ENCODE data around the gene TTC12. TPM values are rescaled to one million over a fixed set of nuclear protein-coding genes. Genes with fewer than 3 reads are reported as not detected.

The TTC12 gene
- total and polyA plus RNA-seq, 2 experiments from 2014 or later: 6.7 to 7.7 TPM

- no peak overlapping the region for H3K27ac ChIP-seq
- no peak for TF ChIP-seq EZH2phosphoT487 (IDR thresholded peaks at IDR 0.05; ENCODE audit: insufficient read depth, low read depth)
- TF ChIP-seq EZH2 (IDR thresholded peaks at IDR 0.05; ENCODE audit: insufficient read depth, poor library complexity, severe bottlenecking): no peak
- H3K9me2 ChIP-seq (ENCODE audit: insufficient read depth): no peaks in the 10 kb centered on the region
- H3K4me2 ChIP-seq (ENCODE audit: unreplicated experiment): no peak overlapping the region
- H3K9me3 ChIP-seq (ENCODE audit: low read depth): no peaks in the 10 kb centered on the region
- H3K4me1 ChIP-seq (ENCODE audit: insufficient read depth): no peaks in the 10 kb centered on the region
- peaks cover 3% of the 10 kb centered on the region; the same call in 1 of the 2 replicates for H3K36me3 ChIP-seq (ENCODE audit: low read depth)
- no peaks in the 10 kb centered on the region for H3K79me2 ChIP-seq (ENCODE audit: insufficient read depth)
- H2AFZ ChIP-seq: no peak overlapping the region
- no peaks in the 10 kb centered on the region for H3F3A ChIP-seq (ENCODE audit: insufficient read depth)
- WGBS, 2 experiments (ENCODE audit: low coverage in 1 of 2, low lambda C conversion rate in 2 of 2, missing lambda C conversion rate in 2 of 2): 84 to 86% methylated on average over 6 of the region's 6 CpGs
- DNase-seq: no peak
- H3K27me3 ChIP-seq (replicated peaks; ENCODE audit: insufficient read depth): no peaks in the 10 kb centered on the region
- in situ Hi-C loops (cut with MboI): no loop called here
- no peak overlapping the region for H3K4me3 ChIP-seq
- H3K9ac ChIP-seq: no peak overlapping the region
- no peaks in the 10 kb centered on the region for H4K20me1 ChIP-seq (ENCODE audit: insufficient read depth)
Measured at GRCh38 chr11:113332638-113333329, 18.4 kb downstream of the TTC12 start.

- in situ Hi-C loops (cut with MboI): no loop called here
- H3K4me2 ChIP-seq (ENCODE audit: unreplicated experiment): no peak overlapping the region
- no peak for TF ChIP-seq EZH2phosphoT487 (IDR thresholded peaks at IDR 0.05; ENCODE audit: insufficient read depth, low read depth)
- TF ChIP-seq EZH2 (IDR thresholded peaks at IDR 0.05; ENCODE audit: insufficient read depth, poor library complexity, severe bottlenecking): no peak
- H3K27me3 ChIP-seq (replicated peaks; ENCODE audit: insufficient read depth): no peaks in the 10 kb centered on the region
- H3F3A ChIP-seq (ENCODE audit: insufficient read depth): no peaks in the 10 kb centered on the region
- no peaks in the 10 kb centered on the region for H3K79me2 ChIP-seq (ENCODE audit: insufficient read depth)
- no peak for DNase-seq
- no peak overlapping the region for H2AFZ ChIP-seq
- WGBS, 2 experiments (ENCODE audit: low coverage in 1 of 2, low lambda C conversion rate in 2 of 2, missing lambda C conversion rate in 2 of 2): 100% methylated on average over 1 of the region's 1 CpG
- no peak overlapping the region for H3K9ac ChIP-seq
- no peak overlapping the region for H3K27ac ChIP-seq
- H4K20me1 ChIP-seq (ENCODE audit: insufficient read depth): no peaks in the 10 kb centered on the region
- no peak overlapping the region for H3K4me3 ChIP-seq
- peaks cover 3% of the 10 kb centered on the region; the same call in 1 of the 2 replicates for H3K36me3 ChIP-seq (ENCODE audit: low read depth)
- H3K4me1 ChIP-seq (ENCODE audit: insufficient read depth): no peaks in the 10 kb centered on the region
- no peaks in the 10 kb centered on the region for H3K9me3 ChIP-seq (ENCODE audit: low read depth)
- no peaks in the 10 kb centered on the region for H3K9me2 ChIP-seq (ENCODE audit: insufficient read depth)
Measured at GRCh38 chr11:113334183-113334582, 19.8 kb downstream of the TTC12 start.

- H3K9me3 ChIP-seq (ENCODE audit: low read depth): no peaks in the 10 kb centered on the region
- WGBS, 2 experiments (ENCODE audit: low coverage in 1 of 2, low lambda C conversion rate in 2 of 2, missing lambda C conversion rate in 2 of 2): 52 to 53% methylated on average over 4 of the region's 4 CpGs
- in situ Hi-C loops (cut with MboI): no loop called here
- no peaks in the 10 kb centered on the region for H3K9me2 ChIP-seq (ENCODE audit: insufficient read depth)
- H3K4me1 ChIP-seq (ENCODE audit: insufficient read depth): no peaks in the 10 kb centered on the region
- no peak overlapping the region for H3K27ac ChIP-seq
- no peak for DNase-seq
- no peaks in the 10 kb centered on the region for H3K27me3 ChIP-seq (replicated peaks; ENCODE audit: insufficient read depth)
- no peak overlapping the region for H2AFZ ChIP-seq
- H3K4me2 ChIP-seq (ENCODE audit: unreplicated experiment): no peak overlapping the region
- peaks cover 3% of the 10 kb centered on the region; the same call in 1 of the 2 replicates for H3K36me3 ChIP-seq (ENCODE audit: low read depth)
- H3K4me3 ChIP-seq: no peak overlapping the region
- H3K9ac ChIP-seq: no peak overlapping the region
- no peak for TF ChIP-seq EZH2 (IDR thresholded peaks at IDR 0.05; ENCODE audit: insufficient read depth, poor library complexity, severe bottlenecking)
- TF ChIP-seq EZH2phosphoT487 (IDR thresholded peaks at IDR 0.05; ENCODE audit: insufficient read depth, low read depth): no peak
- no peaks in the 10 kb centered on the region for H4K20me1 ChIP-seq (ENCODE audit: insufficient read depth)
- H3K79me2 ChIP-seq (ENCODE audit: insufficient read depth): no peaks in the 10 kb centered on the region
- no peaks in the 10 kb centered on the region for H3F3A ChIP-seq (ENCODE audit: insufficient read depth)
Measured at GRCh38 chr11:113338730-113339129, 24.3 kb downstream of the TTC12 start.

- Histone ChIP-seq H3K36me3 (ENCODE audit: low read depth) (peaks cover 3% of the 10 kb centered on the region; the same call in 1 of the 2 replicates), H4K20me1 (ENCODE audit: insufficient read depth) (no peaks in the 10 kb centered on the region), H2AFZ (no peak overlapping the region), H3K9ac (no peak overlapping the region), H3K4me3 (no peak overlapping the region), H3K9me3 (ENCODE audit: low read depth) (no peaks in the 10 kb centered on the region), H3K27ac (no peak overlapping the region), H3K4me2 (ENCODE audit: unreplicated experiment) (no peak overlapping the region), H3K9me2 (ENCODE audit: insufficient read depth) (no peaks in the 10 kb centered on the region), H3K79me2 (ENCODE audit: insufficient read depth) (no peaks in the 10 kb centered on the region), H3F3A (ENCODE audit: insufficient read depth) (no peaks in the 10 kb centered on the region), H3K4me1 (ENCODE audit: insufficient read depth) (no peaks in the 10 kb centered on the region), H3K27me3 (replicated peaks; ENCODE audit: insufficient read depth) (no peaks in the 10 kb centered on the region)
- in situ Hi-C loops (cut with MboI): no loop called here
- whole genome bisulfite sequencing, 2 experiments (ENCODE audit: low coverage in 1 of 2, low lambda C conversion rate in 2 of 2, missing lambda C conversion rate in 2 of 2): 80 to 92% methylated on average over 6 of the region's 6 CpGs
- no peak for DNase-seq
- no peak for TF ChIP-seq EZH2phosphoT487 (IDR thresholded peaks at IDR 0.05; ENCODE audit: insufficient read depth, low read depth)
- no peak for TF ChIP-seq EZH2 (IDR thresholded peaks at IDR 0.05; ENCODE audit: insufficient read depth, poor library complexity, severe bottlenecking)
Measured at GRCh38 chr11:113339929-113340589, 25.7 kb downstream of the TTC12 start.
